DMS153 (cell line): Measurements from ENCODE around the gene LDB2.

Source experiments
- DNase-seq: peaks from one replicate; lab custom pipeline; 2025; lab: John Stamatoyannopoulos, UW

LDB2 gene

GRCh38 chr4:16802044-16802443 is 96.4 kb downstream of the LDB2 start:
- no peak for DNase-seq

- DNase-seq: no peak
Measured at GRCh38 chr4:16801356-16801755, 97.1 kb downstream of the LDB2 start.

- peak; percentile 9 for DNase-seq
Measured at GRCh38 chr4:16794816-16795445, 103.5 kb downstream of the LDB2 start.

DNA sequence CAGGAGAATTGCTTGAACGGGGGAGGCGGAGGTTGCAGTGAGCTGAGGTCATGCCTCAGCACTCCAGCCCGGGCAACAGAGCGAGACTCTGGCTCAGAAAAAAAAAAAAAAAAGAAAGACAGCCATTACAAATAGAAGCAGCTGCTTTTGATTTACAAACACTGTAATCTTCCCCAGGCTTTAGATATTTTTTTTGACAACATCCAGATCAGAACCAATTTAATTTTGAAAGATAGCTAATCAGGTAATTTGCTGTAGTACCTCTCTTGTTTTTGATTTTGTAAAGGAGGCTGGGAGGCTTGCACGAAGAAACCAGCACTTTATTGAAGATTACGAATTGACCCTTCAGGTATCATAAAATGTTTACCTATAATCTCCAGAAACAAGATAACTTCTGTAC is 107.0 kb downstream of the LDB2 start:
- no peak for DNase-seq

DNA sequence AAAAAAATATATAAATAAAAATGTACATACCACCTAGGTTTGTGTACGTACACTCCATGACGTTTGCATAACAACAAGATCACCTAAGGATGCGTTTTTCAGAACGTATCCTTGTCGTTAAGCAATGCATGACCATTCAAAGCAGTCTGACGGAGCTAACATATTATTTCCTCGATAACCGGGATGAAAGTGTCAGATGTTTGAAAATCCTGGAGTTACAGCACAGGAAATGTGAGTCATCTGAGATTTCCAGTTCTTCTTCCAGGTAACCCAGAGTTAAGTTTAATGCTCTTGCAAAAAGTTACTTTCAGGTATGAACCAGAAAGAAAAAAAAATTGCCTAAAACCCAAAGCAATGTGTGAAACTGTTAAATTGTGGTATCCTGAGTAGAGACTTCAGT is 107.9 kb downstream of the LDB2 start:
- DNase-seq: no peak

DNA sequence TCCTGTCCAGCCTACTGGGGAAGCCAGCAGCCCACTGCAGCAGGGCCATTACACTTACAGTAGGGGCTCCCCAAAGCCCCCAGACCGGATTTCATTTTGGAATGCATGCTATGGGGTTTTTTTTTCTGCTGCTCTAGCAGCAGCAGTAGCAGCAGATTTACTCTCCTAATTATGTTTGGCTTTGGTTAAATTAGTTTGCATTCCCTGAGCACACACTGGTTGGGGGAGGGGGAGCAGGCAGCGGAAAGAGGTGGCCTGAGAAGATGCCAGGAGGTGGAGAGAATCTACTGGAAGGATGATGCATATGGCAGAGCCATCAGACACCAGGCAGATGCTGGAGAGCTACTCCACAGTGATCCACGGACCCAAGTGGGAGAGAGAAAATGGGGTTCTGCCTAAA is 109.6 kb downstream of the LDB2 start:
- DNase-seq: no peak

DNA sequence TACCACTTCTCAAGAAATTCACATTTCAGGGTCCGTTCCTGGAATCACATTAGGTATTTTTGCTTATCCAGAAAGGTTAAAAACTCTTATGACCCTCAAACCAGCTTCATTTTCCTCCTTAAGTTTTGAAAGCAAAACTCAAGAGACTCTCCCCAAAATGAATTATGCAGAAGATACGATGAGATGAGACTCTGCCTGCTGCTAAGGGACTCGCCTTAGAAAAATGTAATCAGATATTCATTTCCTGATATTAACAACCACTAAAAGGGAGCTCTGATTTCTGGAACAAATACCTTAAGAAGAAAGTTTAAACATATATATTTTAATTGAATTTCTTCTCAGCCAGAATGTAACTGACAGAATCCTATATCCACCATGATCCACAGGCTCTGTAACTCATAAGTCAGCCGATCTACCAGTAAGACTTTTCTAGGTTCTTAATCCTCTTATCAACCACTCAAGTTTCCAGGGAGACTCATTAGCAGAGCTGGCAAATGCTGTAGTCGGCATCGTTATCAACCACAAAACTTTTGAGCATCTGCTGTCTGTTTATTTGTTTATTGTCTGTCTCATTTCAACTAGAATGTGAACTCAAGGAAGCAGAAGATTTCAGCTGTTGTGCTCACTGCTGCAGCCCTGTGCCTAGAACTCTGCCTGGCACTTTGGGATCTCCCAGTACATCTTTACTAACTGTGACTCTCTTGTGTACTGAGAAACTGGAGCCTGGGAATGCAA is 112.5 kb downstream of the LDB2 start:
- DNase-seq: no peak

GRCh38 chr4:16783119-16783518 is 115.3 kb downstream of the LDB2 start:
- no peak for DNase-seq

DNA sequence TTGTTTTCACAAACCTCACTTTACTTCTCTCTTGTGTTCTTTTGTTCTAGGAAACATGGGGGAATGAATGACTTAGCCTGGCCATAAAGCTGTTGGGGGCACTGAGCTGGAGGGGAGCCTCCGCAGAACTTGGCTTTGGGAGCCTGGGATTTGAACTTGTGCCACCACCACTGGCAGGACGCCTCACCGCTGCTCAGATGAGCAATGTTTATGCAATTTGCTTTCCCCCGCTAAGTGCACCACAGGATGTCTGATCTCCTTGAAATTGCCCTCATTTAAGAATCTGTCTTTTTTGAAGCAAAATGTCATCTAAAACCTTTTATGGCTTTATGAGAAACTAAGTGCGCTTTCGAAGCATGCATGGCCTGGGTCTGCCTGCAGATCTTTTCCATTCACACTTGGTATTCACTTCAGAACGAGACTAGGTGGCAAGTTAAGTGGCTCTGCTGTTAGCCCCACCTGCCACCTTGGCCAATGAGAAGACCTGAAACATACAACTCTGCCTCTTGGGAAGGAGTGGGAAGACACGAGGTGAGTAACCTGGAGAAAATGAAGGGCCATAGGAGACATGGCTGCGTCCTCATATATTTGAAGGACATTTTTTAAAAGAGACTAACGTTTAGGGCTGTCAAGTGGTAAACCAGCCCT is 119.3 kb downstream of the LDB2 start:
- no peak for DNase-seq

DNA sequence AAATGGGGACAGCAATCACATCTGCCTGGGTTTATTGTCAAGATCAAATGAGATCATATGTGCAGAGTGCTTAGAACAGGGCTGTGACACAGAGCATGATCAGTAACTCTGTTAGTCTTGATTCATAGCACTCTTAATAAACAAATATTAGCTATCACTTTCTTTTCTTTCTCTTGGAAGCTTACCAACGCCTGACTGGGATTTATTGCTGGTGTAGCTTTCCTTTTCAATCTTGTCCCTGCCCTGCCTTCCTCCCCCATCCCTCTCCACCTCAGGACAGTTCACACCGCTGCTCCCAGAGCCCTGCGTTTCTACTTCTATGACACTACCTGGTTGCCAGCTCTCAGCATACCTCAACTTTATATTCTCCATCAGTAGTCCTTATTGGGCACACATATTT is 120.7 kb downstream of the LDB2 start:
- DNase-seq: no peak

GRCh38 chr4:16775411-16776154 is 122.9 kb downstream of the LDB2 start:
- DNase-seq: no peak

GRCh38 chr4:16772366-16772850 is 126.0 kb downstream of the LDB2 start:
- no peak for DNase-seq

- no peak for DNase-seq
Measured at GRCh38 chr4:16770710-16771285, 127.6 kb downstream of the LDB2 start.

DNA sequence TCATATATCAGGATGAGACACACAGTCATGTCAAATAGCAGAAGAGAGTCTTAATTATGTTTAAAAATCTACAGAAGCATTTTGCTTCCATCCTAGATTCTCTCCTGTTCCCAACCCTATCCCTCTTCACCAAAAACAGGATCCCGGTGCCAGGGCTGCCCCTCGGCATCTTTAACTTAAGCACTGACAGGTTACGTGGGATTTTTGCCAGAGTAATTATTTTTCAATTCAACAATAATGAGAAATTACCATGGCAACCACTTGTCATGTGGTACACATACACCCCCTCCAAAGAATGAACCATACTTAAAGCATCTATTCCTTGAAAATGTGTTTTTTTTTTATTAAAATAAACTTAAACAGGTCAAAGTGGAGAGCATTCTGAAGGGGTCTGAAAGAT is 130.6 kb downstream of the LDB2 start:
- no peak for DNase-seq

DNA sequence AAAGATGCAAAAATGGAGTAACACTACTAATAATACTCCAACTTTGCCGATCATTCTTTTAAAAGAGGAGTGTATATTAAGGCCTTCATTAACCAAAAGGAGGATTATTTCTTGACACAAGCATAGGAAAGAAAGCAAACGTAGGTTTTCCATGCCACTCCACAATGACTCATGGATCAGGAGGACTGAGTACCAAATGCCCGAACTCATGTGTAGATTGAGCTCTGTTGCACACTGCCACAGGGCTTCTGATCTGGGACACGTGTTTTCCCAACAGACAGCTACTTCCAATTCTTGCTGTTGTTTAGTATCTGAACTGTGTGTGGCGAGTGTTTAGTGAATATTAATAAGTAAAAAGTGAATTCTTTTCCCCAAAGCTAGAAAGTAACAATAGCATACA is 131.2 kb downstream of the LDB2 start:
- DNase-seq: no peak

GRCh38 chr4:16765546-16765945 is 132.9 kb downstream of the LDB2 start:
- DNase-seq: no peak

DNA sequence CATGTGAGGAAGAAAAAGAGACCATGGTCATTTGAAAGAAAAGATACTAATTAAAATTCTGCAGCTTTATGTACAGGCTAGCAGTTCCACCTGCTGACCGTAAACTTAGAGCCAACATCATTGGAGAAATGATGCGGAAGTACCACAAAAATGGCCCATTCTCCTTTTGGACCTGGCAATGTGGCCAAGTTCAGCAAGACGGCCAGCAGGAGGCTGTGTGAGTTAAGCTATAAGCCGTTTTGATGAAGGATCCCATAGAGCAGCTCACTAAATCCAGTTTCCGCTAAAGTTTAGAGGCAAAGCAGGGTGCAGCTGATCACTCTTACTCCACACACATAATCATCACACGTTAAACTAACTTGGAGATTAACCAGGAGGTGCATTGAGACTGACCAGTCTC is 133.8 kb downstream of the LDB2 start:
- no peak for DNase-seq

DNA sequence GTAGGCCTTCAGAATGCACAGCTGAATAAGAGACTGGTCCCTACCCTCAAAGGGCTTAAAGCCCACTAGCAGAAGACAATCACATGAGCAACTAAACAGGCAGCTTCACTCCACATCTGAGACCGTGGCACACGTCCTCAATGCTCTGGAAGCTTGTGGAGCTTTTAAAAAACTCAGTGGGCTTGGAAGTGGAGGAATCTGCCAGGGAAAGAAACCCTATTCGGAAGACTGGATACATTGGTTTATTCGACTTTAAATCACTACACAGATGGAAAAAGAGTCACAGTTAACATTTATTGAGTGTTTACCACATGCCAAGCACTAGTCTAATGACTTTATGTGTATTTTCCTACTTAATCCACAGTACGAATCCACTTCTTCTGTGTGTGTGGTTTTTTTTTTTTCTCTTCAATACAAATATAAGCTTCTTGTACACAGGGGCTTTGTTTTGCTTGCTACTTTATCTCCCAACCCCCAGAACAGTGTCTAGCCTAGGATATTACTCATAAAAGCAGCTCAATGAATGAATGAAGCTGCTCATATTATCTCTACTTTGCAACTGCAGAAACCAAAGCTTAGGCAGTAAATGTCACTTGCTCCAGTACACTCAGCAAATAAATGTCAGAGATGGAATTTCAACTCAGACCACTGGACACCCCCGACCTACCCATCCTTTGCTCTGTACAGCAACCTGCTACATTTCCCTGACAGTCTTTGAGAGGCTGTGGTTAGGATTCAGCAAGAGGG is 137.7 kb downstream of the LDB2 start:
- DNase-seq: no peak

DNA sequence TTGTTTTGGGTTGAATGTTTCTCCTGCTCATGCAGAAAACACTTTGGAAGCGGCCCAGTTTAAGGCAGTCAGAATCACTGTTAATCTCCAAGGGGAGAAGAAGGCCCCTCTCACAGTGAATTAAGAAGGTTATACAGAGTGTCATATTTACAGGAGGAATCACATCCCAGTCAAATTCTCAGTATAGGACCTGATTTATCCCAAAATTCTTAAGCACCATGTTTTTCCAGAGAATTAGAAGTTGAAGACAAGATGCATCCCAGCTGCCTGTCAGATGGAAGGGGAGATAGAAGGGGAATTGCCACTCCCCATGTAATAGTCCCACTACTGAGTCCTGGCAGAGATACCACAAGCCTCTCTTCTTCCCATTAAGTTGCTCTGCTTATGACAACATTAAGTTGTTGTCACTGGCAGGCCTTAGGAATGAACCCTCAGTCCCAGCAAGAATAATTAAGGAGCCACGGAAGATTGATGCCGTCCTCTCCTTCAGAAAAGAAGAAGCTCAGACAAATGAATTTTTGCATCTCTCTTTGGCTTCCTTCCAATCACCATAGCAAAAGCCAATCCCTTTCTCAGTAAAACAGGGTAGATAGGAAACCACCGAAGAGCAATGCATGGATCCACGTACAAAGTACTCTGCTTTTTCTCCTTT is 138.4 kb downstream of the LDB2 start:
- no peak for DNase-seq

GRCh38 chr4:16758816-16759215 is 139.6 kb downstream of the LDB2 start:
- DNase-seq: no peak

- DNase-seq: no peak
Measured at GRCh38 chr4:16758255-16758654, 140.2 kb downstream of the LDB2 start.
